IMR-90 (cell line): ENCODE measurements around the gene C5. TPM values are rescaled to one million over a fixed set of nuclear protein-coding genes. Genes with fewer than 3 reads are reported as not detected.

Source experiments
- ATAC-seq: fragments of 200-7000 bp; cut with Tn5 transposase; 2 replicates; pipeline ENCODE4 v1.9.1; 2020; ENCODE audit warnings: low read depth, mild to moderate bottlenecking, moderate library complexity
- BruUV-seq: library from RNA; stranded (reverse); fragments of 400-500 nt; replicated peaks from 2 replicates; lab custom pipeline; 2021; lab: Mats Ljungman, UMichigan
- CTCF ChIA-PET: fragments of 300-600 bp; formaldehyde crosslinking; extraction: SDS; loops from one replicate; lab custom pipeline; 2021; ENCODE audit warnings: antibody characterized with exemption; lab: Yijun Ruan, JAX
- POLR2A ChIA-PET: fragments of 300-600 bp; sonication (Branson Sonifier 250); formaldehyde crosslinking; loops from one replicate; lab custom pipeline; 2022; ENCODE audit warnings: antibody characterized with exemption; ENCODE audit not compliant: unreplicated experiment; lab: Charles Lee
- DNase-seq: peaks from one replicate; pipeline ENCODE4 v3.0.0; 2013
- H2AFZ ChIP-seq: replicated peaks from 2 replicates; pipeline ENCODE3; 2013; ENCODE audit warnings: low read length, mild to moderate bottlenecking; ENCODE audit not compliant: poor library complexity
- H2AK5ac ChIP-seq: 2 replicates; pipeline ENCODE4 v1.6.1; 2013; ENCODE audit warnings: low read depth, low read length, inconsistent platforms
- H2AK9ac ChIP-seq: replicated peaks from 2 replicates; pipeline ENCODE3; 2013; ENCODE audit warnings: mild to moderate bottlenecking, low read depth, low read length, moderate library complexity; ENCODE audit not compliant: poor library complexity
- H2BK120ac ChIP-seq: 2 replicates; pipeline ENCODE4 v1.6.1; 2013; ENCODE audit warnings: low read depth, low read length, inconsistent platforms
- H2BK15ac ChIP-seq: 3 replicates; pipeline ENCODE4 v1.6.1; 2013; ENCODE audit warnings: low read depth, low read length, inconsistent platforms
- H2BK20ac ChIP-seq: 2 replicates; pipeline ENCODE4 v1.6.1; 2013; ENCODE audit warnings: low read depth, mild to moderate bottlenecking, inconsistent platforms, low read length, moderate library complexity
- H2BK5ac ChIP-seq: 2 replicates; pipeline ENCODE4 v1.6.1; 2013; ENCODE audit warnings: mild to moderate bottlenecking, low read depth, low read length, inconsistent platforms; ENCODE audit not compliant: poor library complexity, severe bottlenecking
- H3K14ac ChIP-seq: replicated peaks from 2 replicates; pipeline ENCODE4 v1.6.1; 2013; ENCODE audit warnings: low read depth, low read length, inconsistent platforms
- H3K18ac ChIP-seq: 2 replicates; pipeline ENCODE4 v1.6.1; 2013; ENCODE audit warnings: low read depth, low read length, control low read depth
- H3K23ac ChIP-seq: 2 replicates; pipeline ENCODE4 v1.6.1; 2013; ENCODE audit warnings: low read depth, low read length, inconsistent platforms
- H3K27ac ChIP-seq: 2 replicates; pipeline ENCODE4 v1.5.1; 2013; ENCODE audit warnings: mild to moderate bottlenecking, control low read depth, low read length; ENCODE audit not compliant: insufficient read depth
- H3K27me3 ChIP-seq: 2 replicates; pipeline ENCODE4 v1.6.1; 2013; ENCODE audit warnings: low read length; ENCODE audit not compliant: control insufficient read depth, insufficient read depth
- H3K36me3 ChIP-seq: 2 replicates; pipeline ENCODE4 v1.6.1; 2013; ENCODE audit warnings: low read length, mixed read lengths; ENCODE audit not compliant: control insufficient read depth, insufficient read depth
- H3K4ac ChIP-seq: 2 replicates; pipeline ENCODE4 v1.6.1; 2013; ENCODE audit warnings: low read depth, low read length, inconsistent platforms
- H3K4me1 ChIP-seq: 2 replicates; pipeline ENCODE4 v1.6.1; 2013; ENCODE audit warnings: low read length, mixed read lengths; ENCODE audit not compliant: control insufficient read depth, insufficient read depth
- H3K4me2 ChIP-seq: 2 replicates; pipeline ENCODE4 v1.6.1; 2013; ENCODE audit warnings: low read depth, mild to moderate bottlenecking, control low read depth, low read length, moderate library complexity
- H3K4me3 ChIP-seq: 2 replicates; pipeline ENCODE4 v1.5.1; 2013; ENCODE audit warnings: low read depth, mild to moderate bottlenecking, control low read depth, low read length, moderate library complexity; ENCODE audit not compliant: insufficient read depth
- H3K56ac ChIP-seq: 2 replicates; pipeline ENCODE4 v1.6.1; 2013; ENCODE audit warnings: low read length, inconsistent platforms; ENCODE audit not compliant: insufficient read depth; ENCODE audit errors: extremely low read depth
- H3K79me1 ChIP-seq, 2 experiments: 2 replicates each; pipeline ENCODE4 v1.6.1; 2013; ENCODE audit warnings: low read length in 2 of 2, inconsistent platforms in 1 of 2, low read depth in 1 of 2
- H3K9ac ChIP-seq: 2 replicates; pipeline ENCODE4 v1.6.1; 2013; ENCODE audit warnings: low read depth, low read length, control low read depth
- H3K9me1 ChIP-seq: 2 replicates; pipeline ENCODE4 v1.6.1; 2013; ENCODE audit warnings: low read length, inconsistent platforms; ENCODE audit not compliant: insufficient read depth
- H3K9me3 ChIP-seq: 2 replicates; pipeline ENCODE4 v1.6.1; 2013; ENCODE audit warnings: low read length; ENCODE audit not compliant: control insufficient read depth, insufficient read depth
- H4K20me1 ChIP-seq: 2 replicates; pipeline ENCODE4 v1.6.1; 2013; ENCODE audit warnings: low read length, inconsistent platforms; ENCODE audit not compliant: insufficient read depth
- H4K5ac ChIP-seq: 2 replicates; pipeline ENCODE4 v1.6.1; 2013; ENCODE audit warnings: mild to moderate bottlenecking, low read depth, low read length, control low read depth
- H4K8ac ChIP-seq, 2 experiments: 2 replicates each; pipeline ENCODE4 v1.6.1; 2013; ENCODE audit warnings: low read depth in 2 of 2, low read length in 2 of 2, control low read depth in 1 of 2, inconsistent platforms in 1 of 2
- H4K91ac ChIP-seq: 2 replicates; pipeline ENCODE4 v1.6.1; 2013; ENCODE audit warnings: low read depth, low read length, inconsistent platforms; ENCODE audit not compliant: insufficient read depth
- BHLHE40 ChIP-seq: fragments of 150-350 bp; IDR thresholded peaks from 2 replicates; pipeline ENCODE4 v1.6.1; 2016; ENCODE audit warnings: mild to moderate bottlenecking, low read depth, low read length
- CEBPB ChIP-seq: IDR thresholded peaks from 2 replicates; pipeline ENCODE4 v1.6.1; 2012; ENCODE audit warnings: low read depth, low read length, improper control_type of control experiment
- CHD1 ChIP-seq: IDR thresholded peaks from 2 replicates; pipeline ENCODE4 v1.6.1; 2012; ENCODE audit warnings: low read depth, low read length, improper control_type of control experiment
- CTCF ChIP-seq: conservative IDR thresholded peaks from 2 replicates; pipeline ENCODE4 v1.5.1; 2012; ENCODE audit warnings: mild to moderate bottlenecking, low read depth, low read length, improper control_type of control experiment
- FOS ChIP-seq: fragments of 150-350 bp; IDR thresholded peaks from 2 replicates; pipeline ENCODE4 v1.6.1; 2016; ENCODE audit warnings: low read depth, low read length
- MAFK ChIP-seq: IDR thresholded peaks from 2 replicates; pipeline ENCODE4 v1.6.1; 2012; ENCODE audit warnings: low read depth, low read length, improper control_type of control experiment
- MAZ ChIP-seq: IDR thresholded peaks from 2 replicates; pipeline ENCODE4 v1.6.1; 2012; ENCODE audit warnings: low read depth, mild to moderate bottlenecking, low read length, improper control_type of control experiment, moderate library complexity, borderline replicate concordance
- NFE2L2 ChIP-seq: fragments of 150-350 bp; IDR thresholded peaks from 2 replicates; pipeline ENCODE4 v1.6.1; 2016; ENCODE audit warnings: low read depth, mild to moderate bottlenecking, low read length
- RAD21 ChIP-seq: IDR thresholded peaks from 2 replicates; pipeline ENCODE4 v1.6.1; 2012; ENCODE audit warnings: low read length, improper control_type of control experiment
- RCOR1 ChIP-seq: IDR thresholded peaks from 2 replicates; pipeline ENCODE4 v1.6.1; 2012; ENCODE audit warnings: mild to moderate bottlenecking, low read length, improper control_type of control experiment; ENCODE audit not compliant: insufficient replicate concordance
- RFX5 ChIP-seq: IDR thresholded peaks from 2 replicates; pipeline ENCODE4 v1.8.0; 2012; ENCODE audit warnings: low read depth, mild to moderate bottlenecking, low read length, moderate library complexity
- SMC3 ChIP-seq: fragments of 150-350 bp; IDR thresholded peaks from 2 replicates; pipeline ENCODE4 v1.6.1; 2016; ENCODE audit warnings: low read depth, mild to moderate bottlenecking, antibody characterized with exemption, low read length, moderate library complexity
- USF2 ChIP-seq: fragments of 150-350 bp; IDR thresholded peaks from 2 replicates; pipeline ENCODE4 v1.6.1; 2017; ENCODE audit warnings: mild to moderate bottlenecking, antibody characterized with exemption, low read length, low read depth
- WGBS, 2 experiments: methylation state at CpG; one replicate each; pipeline versions ENCODE4 v1.1.5 to v1.1.7; 2013; ENCODE audit warnings: missing lambda C conversion rate in 2 of 2; ENCODE audit not compliant: insufficient read length in 1 of 2; ENCODE audit errors: extremely low coverage in 2 of 2; 5-methylcytosine and 5-hydroxymethylcytosine counted together
- dilution Hi-C: fragments of 300-500 bp; cut with HindIII; formaldehyde crosslinking; loops from one replicate; pipeline ENCODE4 v1.14.3; 2018; ENCODE audit warnings: low sequenced_read_pairs; ENCODE audit not compliant: unreplicated experiment
- in situ Hi-C: fragments of 300-500 bp; cut with MboI; formaldehyde crosslinking; loops from 3 replicates; pipeline ENCODE4 v1.14.3; 2019; ENCODE audit warnings: low sequenced_read_pairs, inconsistent platforms, mixed read lengths
- intact Hi-C: fragments of 100-400 bp; cut with micrococcal nuclease; formaldehyde crosslinking; loops from 2 replicates; pipeline ENCODE4 v1.10.0; 2022
- polyA plus RNA-seq, 3 experiments: library from polyadenylated mRNA; depleted of rRNA; stranded (reverse); fragments of >200 nt; gene quantifications; 2 replicates each; pipeline ENCODE4 v1.2.3, GENCODE V29; 2012; ENCODE audit warnings: low replicate concordance in 1 of 3
- total RNA-seq: library from RNA; depleted of rRNA; stranded (reverse); fragments of >200 nt; gene quantifications from 2 replicates; pipeline ENCODE4 v1.2.3, GENCODE V29; 2012
- TF ChIP-seq, protein P1 (sequence below): fragments of 150-350 bp; IDR thresholded peaks from 2 replicates; pipeline ENCODE4 v1.6.1; 2016; ENCODE audit warnings: low read depth, mild to moderate bottlenecking, low read length, moderate library complexity, borderline replicate concordance

C5 gene
- total and polyA plus RNA-seq, 2 of the 4 experiments (the other 2 are of a cell fraction) = 1.5 to 2.3 TPM

- in situ Hi-C loops = no loop called here
- H3K56ac ChIP-seq = no peak overlapping the region
- H3K27me3 ChIP-seq = no peaks in the 10 kb centered on the region
- H3K27ac ChIP-seq = no peak overlapping the region
- no peak overlapping the region for H4K91ac ChIP-seq
- ATAC-seq (no peak), DNase-seq (no peak)
- TF ChIP-seq RFX5 = no peak
- TF ChIP-seq CTCF = no peak
- TF ChIP-seq SMC3 = no peak
- TF ChIP-seq RAD21 = no peak
- TF ChIP-seq CEBPB = no peak
- TF ChIP-seq MAZ = no peak
- no peak for TF ChIP-seq NFE2L2
- TF ChIP-seq BHLHE40 = no peak
- TF ChIP-seq USF2 = no peak
- no peak for TF ChIP-seq FOS
- no peak for TF ChIP-seq CHD1
- TF ChIP-seq RCOR1 = no peak
- TF ChIP-seq, protein P1, sequence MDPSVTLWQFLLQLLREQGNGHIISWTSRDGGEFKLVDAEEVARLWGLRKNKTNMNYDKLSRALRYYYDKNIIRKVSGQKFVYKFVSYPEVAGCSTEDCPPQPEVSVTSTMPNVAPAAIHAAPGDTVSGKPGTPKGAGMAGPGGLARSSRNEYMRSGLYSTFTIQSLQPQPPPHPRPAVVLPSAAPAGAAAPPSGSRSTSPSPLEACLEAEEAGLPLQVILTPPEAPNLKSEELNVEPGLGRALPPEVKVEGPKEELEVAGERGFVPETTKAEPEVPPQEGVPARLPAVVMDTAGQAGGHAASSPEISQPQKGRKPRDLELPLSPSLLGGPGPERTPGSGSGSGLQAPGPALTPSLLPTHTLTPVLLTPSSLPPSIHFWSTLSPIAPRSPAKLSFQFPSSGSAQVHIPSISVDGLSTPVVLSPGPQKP = no peak
- no peak for TF ChIP-seq MAFK
- H3K14ac ChIP-seq = no peak overlapping the region
- peaks cover 8% of the 10 kb centered on the region for H3K9me1 ChIP-seq
- 90% methylated on average over 6 of the region's 11 CpGs; no CpG with 5 or more reads in 1 of the 2 experiments for WGBS, 2 experiments
- no peak overlapping the region for H3K4ac ChIP-seq
- ChIA-PET POLR2A (no interaction called here), CTCF (no interaction called here)
- no TSS peak for BruUV-seq
- no peak overlapping the region for H2BK5ac ChIP-seq
- H2AK9ac ChIP-seq = peak overlapping the region; percentile 70
- no peak overlapping the region for H2AK5ac ChIP-seq
- H3K4me2 ChIP-seq = no peak overlapping the region
- H3K23ac ChIP-seq = no peak overlapping the region
- H4K5ac ChIP-seq = no peak overlapping the region
- H2BK20ac ChIP-seq = no peak overlapping the region
- dilution Hi-C loops = no loop called here
- no peaks in the 10 kb centered on the region for H3K79me1 ChIP-seq
- no peak overlapping the region for H3K9ac ChIP-seq
- H2BK120ac ChIP-seq = no peak overlapping the region
- H3K9me3 ChIP-seq = no peaks in the 10 kb centered on the region
- H3K18ac ChIP-seq = no peak overlapping the region
- H3K4me3 ChIP-seq = no peak overlapping the region
- H4K8ac ChIP-seq = no peak overlapping the region
- intact Hi-C loops = no loop called here
- H2AFZ ChIP-seq = no peak overlapping the region
- no peaks in the 10 kb centered on the region; the same call in 1 of the 2 replicates for H3K4me1 ChIP-seq
- no peak overlapping the region for H2BK15ac ChIP-seq
- H3K36me3 ChIP-seq = peaks cover 2% of the 10 kb centered on the region
- H4K20me1 ChIP-seq = no peaks in the 10 kb centered on the region
Measured at GRCh38 chr9:120904978-120905301, 145.1 kb downstream of the C5 start.
